Myocyte (in vitro differentiated cells): ENCODE results near the gene RANBP3. TPM values are rescaled to one million over a fixed set of nuclear protein-coding genes. Genes with fewer than 3 reads are reported as not detected.
A peak's percentile ranks its signal among the peaks of the same experiment; 100 is the strongest.

ENCODE experiments used
- DNase-seq: peaks from one replicate; pipeline ENCODE4 v3.0.0-alpha.2; 2012; ENCODE audit warnings: low read depth
- total RNA-seq: library from RNA; depleted of rRNA; stranded (reverse); fragments of >200 nt; gene quantifications from 2 replicates; pipeline ENCODE4 v1.2.3, GENCODE V29; 2014

The RANBP3 gene
- total RNA-seq, 1 donor from 2014 or later, result 50.3 TPM

GRCh38 chr19:5908773-5909442, 69.0 kb downstream of the RANBP3 start:
- peak; percentile 23 for DNase-seq

GRCh38 chr19:5907241-5907640, 70.7 kb downstream of the RANBP3 start:
- no peak for DNase-seq

GRCh38 chr19:5905114-5905778, 72.7 kb downstream of the RANBP3 start:
- no peak for DNase-seq

DNA sequence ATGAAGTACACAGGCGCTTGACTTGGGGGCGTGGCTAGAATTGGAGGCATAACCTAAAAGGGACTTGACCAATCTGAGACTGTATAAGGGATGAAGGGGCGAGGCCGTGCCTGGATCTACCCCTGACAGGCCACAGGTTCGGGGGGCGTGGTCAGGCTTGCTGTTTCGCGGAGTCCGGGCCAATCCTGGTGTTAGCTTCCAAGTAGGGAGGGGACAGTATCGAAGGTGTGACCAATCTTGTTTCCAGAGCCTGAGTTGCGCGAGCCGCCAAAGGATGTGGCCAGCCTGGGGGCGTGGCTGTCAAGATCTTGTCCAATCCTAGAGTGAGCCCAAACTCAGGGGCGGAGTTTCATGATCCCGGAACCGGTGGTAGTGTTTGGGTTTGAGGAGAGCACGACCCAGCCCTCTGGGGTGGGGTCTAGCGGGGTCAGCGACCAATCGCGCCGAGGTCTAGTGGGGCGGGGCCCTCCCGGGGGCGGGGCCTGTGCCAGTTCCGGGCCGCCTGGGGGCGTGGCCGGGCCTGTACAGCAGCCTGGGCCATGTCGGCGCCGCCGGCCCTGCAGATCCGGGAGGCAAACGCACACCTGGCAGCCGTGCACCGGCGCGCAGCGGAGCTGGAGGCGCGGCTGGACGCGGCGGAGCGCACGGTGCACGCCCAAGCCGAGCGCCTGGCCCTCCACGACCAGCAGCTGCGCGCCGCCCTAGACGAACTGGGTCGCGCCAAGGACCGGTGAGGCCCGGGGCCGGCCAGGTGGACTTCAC, 73.4 kb downstream of the RANBP3 start, which contains the start of gene VMAC:
VMAC (plus strand) TSS at position 521 of the 762 bp plus-strand sequence; CDS start at position 540, 19 bp downstream.
- DNase-seq, result peak; percentile 100

- DNase-seq, result peak; percentile 95
These were observed 74.2 kb downstream of the RANBP3 start, which contains the start of gene NDUFA11 for GRCh38 chr19:5903624-5904351. Gene NDUFA11 (minus strand): TSS chr19:5903790. CDS start chr19:5903708, 82 bp downstream.

DNA sequence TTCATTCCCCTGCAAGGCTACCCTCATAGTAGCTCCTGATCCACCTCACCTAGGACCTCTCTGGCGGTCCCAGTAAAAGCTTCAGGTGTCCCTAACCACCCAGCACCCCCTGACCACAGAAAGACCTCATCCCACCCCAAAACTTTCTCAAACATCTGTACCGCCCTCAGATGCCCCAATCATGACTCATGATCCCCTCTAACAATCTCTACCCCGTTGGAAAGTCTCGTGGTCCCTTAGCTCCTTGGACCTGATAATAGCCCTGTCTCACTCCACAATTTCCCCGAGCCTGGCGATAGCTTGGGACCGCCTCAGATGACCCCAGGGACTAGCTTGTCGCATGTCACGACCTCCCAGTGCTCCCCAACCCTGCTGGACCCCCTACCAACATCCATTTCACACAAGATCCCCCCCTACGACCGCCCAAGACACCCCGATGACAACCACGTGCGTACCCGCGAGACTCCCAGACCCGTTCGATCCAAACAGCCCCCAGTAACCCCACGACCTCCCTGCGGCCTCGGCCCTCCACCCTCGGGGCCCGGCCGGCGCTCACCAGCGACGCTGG, 74.8 kb downstream of the RANBP3 start:
- DNase-seq, result peak; percentile 38

DNA sequence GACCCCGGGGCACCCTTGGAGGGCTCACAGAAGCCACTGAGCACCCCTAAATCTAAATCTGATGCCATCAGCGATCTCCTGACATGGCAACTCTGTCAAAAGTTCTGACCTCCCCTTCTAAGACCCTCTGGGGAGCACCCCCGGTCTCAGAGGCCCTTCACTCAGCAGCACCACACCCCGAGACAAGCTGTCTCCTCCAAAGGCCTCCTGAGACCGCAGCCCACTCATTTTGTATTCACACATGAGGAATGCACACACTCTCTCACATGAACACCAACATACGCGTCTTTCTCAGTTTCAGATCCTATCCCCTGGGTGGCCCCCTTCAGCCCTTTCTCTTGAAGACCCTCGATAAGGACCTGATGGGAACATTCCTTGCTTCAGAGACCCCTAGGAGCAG, 77.0 kb downstream of the RANBP3 start:
- no peak for DNase-seq

DNA sequence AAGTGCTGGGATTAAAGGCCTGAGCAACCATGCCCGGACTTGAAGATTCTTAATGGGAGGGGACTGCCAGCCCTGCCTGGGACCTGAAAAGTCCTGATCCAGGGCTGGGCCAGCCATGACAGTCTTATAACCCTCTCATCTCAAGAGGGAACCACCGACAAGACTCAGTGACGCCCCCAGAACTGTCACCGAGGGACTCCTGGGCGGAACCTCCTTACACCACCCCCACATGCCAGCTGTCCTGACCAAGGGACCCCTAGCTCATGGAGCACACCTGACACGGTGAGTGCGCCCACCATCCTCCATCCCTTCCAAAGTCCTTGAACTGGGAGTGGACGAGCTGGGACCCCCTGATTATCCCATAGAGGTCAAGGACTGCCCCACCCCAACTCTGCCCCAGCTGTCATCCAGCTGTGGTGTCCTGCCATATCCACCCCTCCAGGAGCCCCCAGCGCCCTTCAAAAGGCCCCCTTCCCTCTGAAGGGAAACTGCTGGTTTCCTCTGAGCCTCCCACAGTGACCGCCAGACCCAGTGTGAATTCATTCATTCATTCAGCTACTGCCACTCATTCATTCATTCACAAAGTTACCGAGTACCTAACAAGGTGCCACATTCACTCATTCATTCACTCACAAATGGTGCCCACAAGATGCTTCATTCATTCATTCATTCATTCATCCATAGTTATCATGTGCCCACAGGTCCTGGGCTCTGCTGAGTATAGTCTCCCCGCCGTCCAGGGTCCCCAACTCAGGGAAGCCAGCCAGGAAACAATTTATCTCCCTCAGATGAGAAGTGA, 78.0 kb downstream of the RANBP3 start:
- no peak for DNase-seq

DNA sequence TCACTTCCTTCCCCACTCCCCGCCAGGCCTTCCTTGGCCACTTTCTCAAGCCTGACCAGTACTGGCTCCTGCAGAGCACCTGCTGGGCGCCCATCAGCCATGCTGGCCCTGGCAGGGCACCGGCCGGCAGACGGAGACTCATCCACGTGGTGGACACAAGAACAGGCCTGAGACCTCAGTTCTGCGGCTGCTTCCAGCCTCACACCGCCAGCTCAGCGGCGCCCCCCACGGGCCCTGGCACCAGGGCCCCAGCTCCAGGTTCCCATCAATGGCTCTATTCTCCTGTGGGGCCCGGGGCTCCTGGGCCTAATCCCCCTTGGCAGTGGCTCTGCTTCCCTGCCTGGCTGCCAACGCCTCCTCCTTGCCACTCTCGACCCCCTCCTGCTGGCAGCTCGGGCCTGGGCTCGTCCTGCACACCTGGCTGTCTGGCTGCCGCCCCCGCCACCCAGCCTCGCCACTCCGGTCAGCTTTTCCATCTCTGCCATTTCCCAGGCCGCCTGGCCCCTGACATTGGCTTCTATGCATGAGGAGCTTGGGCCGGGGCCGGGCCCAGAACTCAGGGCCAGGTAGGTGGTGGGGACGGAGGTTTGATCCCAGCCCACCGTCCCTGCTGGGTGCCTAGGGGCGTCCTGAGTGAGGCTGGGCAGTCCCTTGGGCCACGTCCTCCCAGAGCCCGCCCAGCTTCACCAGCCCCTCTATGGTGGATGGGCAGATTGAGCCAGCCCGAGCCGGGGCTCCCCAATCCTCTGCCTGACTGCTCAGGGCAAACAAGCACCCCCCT, 80.6 kb downstream of the RANBP3 start:
- no peak for DNase-seq

DNA sequence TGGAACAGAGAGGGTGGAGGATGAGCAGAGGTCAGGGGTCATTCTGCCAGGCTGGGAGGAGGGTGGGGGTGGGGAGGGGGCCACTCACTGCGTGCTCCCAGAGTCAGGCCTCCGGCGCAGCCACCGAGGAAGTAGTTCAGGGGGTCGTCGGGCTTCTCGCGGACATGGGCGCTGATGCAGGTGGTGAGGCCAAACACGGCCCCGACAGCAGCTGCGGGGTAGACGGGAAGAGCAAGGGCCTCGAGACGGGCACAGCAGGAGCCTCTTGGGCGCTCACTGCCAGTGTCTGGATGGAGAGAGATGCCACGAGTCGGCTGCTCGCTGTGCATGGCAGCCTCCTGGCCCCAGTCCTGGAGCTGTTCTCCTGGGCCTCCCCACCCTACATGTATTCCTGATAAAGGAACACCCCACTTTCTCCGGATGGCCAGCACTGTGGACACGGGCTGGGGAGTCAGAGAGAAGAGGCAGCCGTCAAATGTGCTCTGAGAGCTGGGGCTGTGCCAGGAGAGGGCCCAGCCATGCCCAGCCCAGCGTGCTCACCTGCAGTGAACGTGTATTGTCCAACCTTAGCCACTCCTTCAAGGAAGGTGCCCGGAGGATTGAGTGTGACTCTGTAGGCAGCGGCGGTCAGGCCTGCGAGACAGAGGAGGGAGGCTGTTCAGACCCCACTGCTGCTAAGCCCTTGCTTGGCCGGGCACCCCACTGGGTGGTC, 81.4 kb downstream of the RANBP3 start:
- no peak for DNase-seq

GRCh38 chr19:5895890-5896289, 82.0 kb downstream of the RANBP3 start:
- DNase-seq, result no peak

DNA sequence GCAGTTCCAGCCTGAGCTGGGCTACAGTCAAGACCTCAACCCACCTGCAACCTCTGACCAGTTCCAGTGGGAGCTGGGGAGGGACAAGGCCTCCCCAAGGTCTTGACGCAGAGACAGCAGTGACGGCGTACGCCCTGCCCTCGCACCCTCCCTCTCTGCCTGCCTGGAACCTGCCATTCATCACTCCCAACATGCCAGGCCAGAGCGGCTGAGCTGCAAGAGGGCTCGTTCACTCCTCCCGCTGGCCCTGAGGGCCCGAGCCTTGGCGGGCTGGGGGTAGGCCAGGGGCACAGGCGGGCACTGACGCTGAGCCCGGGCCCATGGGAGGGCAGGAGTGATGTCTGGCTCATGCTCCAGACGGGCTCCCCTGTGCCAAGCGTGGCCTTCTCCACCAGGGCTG, 82.5 kb downstream of the RANBP3 start:
- no peak for DNase-seq

DNA sequence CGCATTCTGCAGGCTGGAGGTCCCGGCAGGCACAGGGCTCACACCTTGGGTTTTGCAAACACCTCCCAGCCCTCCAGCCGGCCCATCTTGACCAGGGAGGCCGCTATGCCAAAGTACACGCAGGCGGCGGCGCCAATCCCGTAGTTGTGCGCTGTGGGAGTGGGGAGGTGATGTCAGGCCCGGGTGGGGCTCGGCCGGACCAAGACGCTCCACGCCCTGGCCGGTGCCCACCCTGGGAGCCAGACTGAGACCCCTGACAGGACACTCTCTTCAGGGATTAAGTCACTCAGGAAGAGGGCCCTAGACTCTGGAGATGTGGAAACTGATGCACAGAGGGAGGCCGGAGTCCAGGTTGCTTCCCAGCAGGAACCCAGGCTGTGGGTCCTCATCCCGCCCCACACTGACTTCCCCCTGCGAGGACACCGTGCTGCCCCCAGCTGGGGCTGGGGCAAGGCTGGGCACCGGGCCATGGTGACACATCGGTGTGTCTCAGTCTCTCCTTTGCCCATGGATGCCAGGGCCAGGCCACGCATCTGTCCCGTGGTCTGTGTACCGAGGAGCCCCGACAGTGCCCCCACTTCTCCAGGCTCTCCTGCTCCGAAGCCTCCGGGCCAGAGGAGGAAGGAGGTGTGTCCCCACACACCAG, 83.1 kb downstream of the RANBP3 start:
- no peak for DNase-seq

DNA sequence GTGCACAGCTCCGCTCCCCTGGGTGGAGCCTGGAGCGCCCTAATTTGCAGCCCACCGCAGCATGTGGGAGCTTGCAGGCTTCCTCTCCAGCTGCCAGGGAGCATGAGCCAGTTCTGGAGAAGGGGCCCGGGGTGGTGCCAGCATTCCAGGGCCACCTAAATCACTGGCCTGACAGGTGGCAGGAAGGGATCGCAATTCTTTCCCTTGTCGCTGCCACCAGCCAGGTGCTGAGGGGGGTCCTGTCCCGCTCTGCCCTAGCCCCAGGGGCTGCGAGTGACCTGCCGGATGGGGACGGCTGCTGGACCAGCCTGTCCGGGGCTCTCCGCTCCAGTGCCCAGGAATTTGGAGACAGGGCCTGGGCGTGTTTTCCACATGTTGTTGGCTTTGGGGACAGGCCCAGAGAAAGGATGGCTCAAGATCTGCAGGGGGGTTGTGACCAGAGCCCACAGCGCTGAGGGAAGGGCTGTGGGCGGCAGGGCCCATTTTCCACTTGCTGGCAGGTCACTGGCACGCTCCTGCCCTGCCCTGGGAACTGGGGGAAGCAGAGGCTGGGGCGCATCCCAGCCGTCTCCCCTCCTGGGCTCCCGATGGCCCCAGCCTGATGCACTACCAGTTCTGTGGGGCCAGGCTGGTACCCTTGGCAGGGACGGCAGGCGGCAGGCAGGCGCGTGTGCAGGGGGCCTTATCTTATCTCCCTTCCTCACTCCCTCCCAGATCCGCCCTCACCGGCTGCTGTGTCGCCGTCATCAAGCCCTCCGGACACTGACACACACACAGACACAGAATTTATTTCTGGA, 83.8 kb downstream of the RANBP3 start:
- peak; percentile 47 for DNase-seq

DNA sequence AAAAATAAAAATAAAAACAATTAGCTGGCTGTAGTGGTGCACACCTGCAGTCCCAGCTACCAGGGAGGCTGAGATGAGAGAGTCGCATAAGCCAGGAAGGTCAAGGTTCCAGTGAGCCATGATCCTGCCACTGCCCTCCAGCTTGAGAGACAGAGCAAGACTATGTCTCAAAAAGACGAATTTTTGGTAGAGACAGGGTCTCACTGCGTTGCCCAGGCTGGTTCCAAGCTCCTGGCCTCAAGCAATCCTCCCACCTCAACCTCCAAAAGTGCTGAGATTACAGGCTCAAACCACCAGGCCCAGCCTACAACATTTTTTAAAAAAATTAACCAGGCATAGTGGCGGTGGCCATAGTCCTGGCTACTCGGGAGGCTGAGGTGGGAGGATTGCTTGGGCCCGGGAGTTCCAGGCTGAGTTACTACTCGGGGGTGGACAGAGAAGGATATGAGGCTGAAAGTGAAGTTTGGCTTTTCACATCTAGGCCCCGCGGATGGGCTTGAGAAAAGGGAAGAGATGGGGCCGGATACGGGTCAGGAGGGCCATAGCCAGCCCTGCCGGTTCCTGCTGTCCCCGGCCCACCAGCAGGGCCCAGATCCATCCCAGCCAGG, 84.5 kb downstream of the RANBP3 start:
- no peak for DNase-seq

GRCh38 chr19:5892772-5893275, 85.1 kb downstream of the RANBP3 start:
- DNase-seq, result no peak
